T-cell (primary cell): Measurements from ENCODE around the gene NDC80. TPM values are rescaled to one million over a fixed set of nuclear protein-coding genes. Genes with fewer than 3 reads are reported as not detected.

ENCODE experiments used
- ATAC-seq, 4 experiments: fragments of 200-7000 bp in 3 of 4; fragments of 150-1000 bp in 1 of 4; cut with Tn5 transposase; replicated peaks in 1 of 4; 1 replicate in 3 of 4; 2 replicates in 1 of 4; pipeline ENCODE4 v1.10.0; 2021; ENCODE audit warnings: moderate library complexity in 3 of 4, mild to moderate bottlenecking in 2 of 4, moderate number of reproducible peaks in 1 of 4
- CTCF ChIA-PET, 2 donors: fragments of 300-600 bp; sonication (Branson Sonifier 250); formaldehyde crosslinking; loops; one replicate each; lab custom pipeline; 2022; ENCODE audit warnings: antibody characterized with exemption in 2 of 2; lab: Charles Lee
- POLR2A ChIA-PET, 2 donors: fragments of 300-600 bp; sonication (Branson Sonifier 250); formaldehyde crosslinking; loops; one replicate each; lab custom pipeline; 2022; ENCODE audit warnings: antibody characterized with exemption in 2 of 2; lab: Charles Lee
- DNase-seq, 35 experiments: peaks; one replicate each; pipeline versions ENCODE4 v3.0.0 to v3.0.0-alpha.2; 2013 to 2023
- H3K27ac ChIP-seq: one replicate; pipeline ENCODE4 v1.5.1; 2013; ENCODE audit warnings: low read length
- H3K27me3 ChIP-seq, 2 experiments: replicated peaks in 1 of 2; 1 replicate in 1 of 2; 2 replicates in 1 of 2; pipeline versions ENCODE4 v1.6.1 to v1.7.0; 2013; ENCODE audit warnings: low read length in 1 of 2, mixed read lengths in 1 of 2; ENCODE audit not compliant: control insufficient read depth in 2 of 2, insufficient read depth in 2 of 2; ENCODE audit errors: extremely low read depth in 1 of 2
- H3K36me3 ChIP-seq, 2 donors: 1 replicate in 1 of 2; 2 replicates in 1 of 2; pipeline versions ENCODE4 v1.6.1 to v1.7.0; 2013; ENCODE audit warnings: low read length in 1 of 2; ENCODE audit not compliant: control insufficient read depth in 2 of 2, insufficient read depth in 1 of 2; ENCODE audit errors: extremely low read depth in 1 of 2
- H3K4me1 ChIP-seq, 2 experiments: 1 replicate in 1 of 2; 2 replicates in 1 of 2; pipeline versions ENCODE4 v1.6.1 to v1.7.0; 2013; ENCODE audit warnings: low read length in 2 of 2, mixed read lengths in 1 of 2; ENCODE audit not compliant: insufficient read depth in 2 of 2, control insufficient read depth in 1 of 2; ENCODE audit errors: extremely low read depth in 1 of 2
- H3K4me3 ChIP-seq, 2 donors: 1 replicate in 1 of 2; 2 replicates in 1 of 2; pipeline versions ENCODE4 v1.5.1 to v1.7.0; 2013; ENCODE audit warnings: mild to moderate bottlenecking in 2 of 2, low read length in 1 of 2, moderate library complexity in 1 of 2; ENCODE audit not compliant: control insufficient read depth in 1 of 2; ENCODE audit errors: extremely low read depth in 1 of 2
- H3K9me3 ChIP-seq: 2 replicates; pipeline ENCODE4 v1.7.0; 2013
- H3K27ac Mint-ChIP-seq, 2 donors: one replicate each; pipeline ENCODE4 v1.8.0; 2020 to 2021; ENCODE audit warnings: mild to moderate bottlenecking in 2 of 2, mixed read lengths in 2 of 2
- H3K27me3 Mint-ChIP-seq, 2 donors: one replicate each; pipeline ENCODE4 v1.8.0; 2021 to 2022; ENCODE audit warnings: mixed read lengths in 2 of 2
- H3K36me3 Mint-ChIP-seq: one replicate; pipeline ENCODE4 v1.8.0; 2021; ENCODE audit warnings: mixed read lengths
- H3K4me1 Mint-ChIP-seq, 3 donors: one replicate each; pipeline ENCODE4 v1.8.0; 2020 to 2022; ENCODE audit warnings: mixed read lengths in 3 of 3, mild to moderate bottlenecking in 1 of 3
- H3K4me3 Mint-ChIP-seq, 3 donors: one replicate each; pipeline ENCODE4 v1.8.0; 2020 to 2022; ENCODE audit warnings: mild to moderate bottlenecking in 3 of 3, mixed read lengths in 3 of 3, moderate library complexity in 3 of 3
- H3K9me3 Mint-ChIP-seq, 3 donors: one replicate each; pipeline ENCODE4 v1.8.0; 2020 to 2022; ENCODE audit warnings: mixed read lengths in 3 of 3
- WGBS: methylation state at CpG from one replicate; pipeline ENCODE4 v1.1.5; 2013; ENCODE audit warnings: missing lambda C conversion rate; ENCODE audit not compliant: insufficient coverage; 5-methylcytosine and 5-hydroxymethylcytosine counted together
- total RNA-seq, 35 experiments: library from RNA in 6 of 35; stranded (reverse) in 6 of 35; fragments of 120-200 nt in 1 of 35; gene quantifications; one replicate each; pipeline versions ENCODE4 v1.2.1 to v1.2.4 and lab custom pipeline; 2013 to 2026

NDC80 gene
- total RNA-seq, 5 donors from 2014 or later (not counting 1 experiment from before 2014, with no cell fraction given): 2.3 to 8.2 (median 3.3) TPM

- no peaks in the 10 kb centered on the region for H3K9me3 ChIP-seq
- Mint-ChIP-seq H3K4me1 (peaks cover 53 to 60% (median 54%) of the 10 kb centered on the region in 3 donors), H3K27me3 (no peaks in the 10 kb centered on the region), H3K27ac (peak overlapping the region; percentile 94 to 96), H3K36me3 (peaks cover 3% of the 10 kb centered on the region), H3K9me3 (no peaks in the 10 kb centered on the region), H3K4me3 (peak overlapping the region; percentile 56 to 82 (median 65))
- no peaks in the 10 kb centered on the region for H3K27me3 ChIP-seq
- POLR2A ChIA-PET: interaction anchor here (0.6 to 1.8 kb wide), 3 partner anchors 47 to 138 kb away, joined by 3 to 7 read pairs (median 4); no protein-coding TSS in a partner anchor
- peak overlapping the region; percentile 4 to 39 for H3K4me3 ChIP-seq
- CTCF ChIA-PET: interaction anchor here in 1 of 2 donors (1.0 to 3.0 kb wide), 3 partner anchors 18 to 46 kb away, joined by 3 to 10 read pairs (median 3); no protein-coding TSS in a partner anchor
- peak; percentile 12 to 60 (median 41) for ATAC-seq
- WGBS: no CpG with 5 or more reads among the region's 2 CpGs
- peaks cover 0 to under 1% of the 10 kb centered on the region in 2 donors for H3K36me3 ChIP-seq
- H3K4me1 ChIP-seq: peaks cover 15 to 49% of the 10 kb centered on the region in 2 experiments
- DNase-seq: peak in 1 of 35 experiments; percentile 28
- peak overlapping the region; percentile 92 for H3K27ac ChIP-seq
These were observed 18.9 kb downstream of the NDC80 start for GRCh38 chr18:2590303-2590702.

GRCh38 chr18:2597639-2598038 is 26.3 kb downstream of the NDC80 start:
- H3K36me3 ChIP-seq: peaks cover 0 to 3% of the 10 kb centered on the region in 2 donors
- no peaks in the 10 kb centered on the region for H3K27me3 ChIP-seq
- CTCF ChIA-PET: no interaction called here
- H3K9me3 ChIP-seq: no peaks in the 10 kb centered on the region
- H3K4me3 Mint-ChIP-seq: peak overlapping the region in 2 of 3 donors; percentile 11 to 15
- H3K9me3 Mint-ChIP-seq: peaks cover 2 to 3% (median 3%) of the 10 kb centered on the region in 3 donors
- ATAC-seq (peak; percentile 69 to 96 (median 92)), DNase-seq (peak in 23 of 35 experiments; percentile 3 to 46 (median 13))
- H3K36me3 Mint-ChIP-seq: peaks cover 6% of the 10 kb centered on the region
- no peak overlapping the region for H3K4me3 ChIP-seq
- H3K4me1 Mint-ChIP-seq: peaks cover 54 to 56% (median 55%) of the 10 kb centered on the region in 3 donors
- 46% methylated on average over 4 of the region's 5 CpGs for WGBS
- no peaks in the 10 kb centered on the region for H3K27me3 Mint-ChIP-seq
- H3K27ac ChIP-seq: no peak overlapping the region
- H3K4me1 ChIP-seq: peaks cover 15 to 24% of the 10 kb centered on the region in 2 experiments
- peak overlapping the region; percentile 11 to 29 for H3K27ac Mint-ChIP-seq
- POLR2A ChIA-PET: no interaction called here

DNA sequence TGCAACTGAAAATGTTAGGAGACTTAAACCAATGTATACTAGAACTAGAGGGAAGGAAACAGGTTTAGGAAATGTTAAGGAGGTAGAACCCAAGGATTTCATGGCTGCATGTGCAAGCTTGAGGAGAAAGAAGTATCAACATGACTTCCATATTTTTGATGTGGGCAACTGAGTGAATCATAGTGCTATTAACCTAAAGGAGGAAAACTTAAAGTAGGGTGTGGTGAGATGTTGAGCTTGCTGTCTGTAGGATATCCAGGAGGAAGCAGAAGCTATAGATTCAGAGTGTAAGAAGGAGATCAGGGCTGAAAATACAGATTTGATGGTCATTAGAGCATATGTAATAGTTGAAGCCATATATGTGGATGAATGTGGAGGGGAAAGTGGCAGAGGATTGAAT is 31.5 kb downstream of the NDC80 start:
- ATAC-seq: no peak
- H3K27me3 Mint-ChIP-seq: no peaks in the 10 kb centered on the region
- H3K36me3 Mint-ChIP-seq: no peaks in the 10 kb centered on the region

DNA sequence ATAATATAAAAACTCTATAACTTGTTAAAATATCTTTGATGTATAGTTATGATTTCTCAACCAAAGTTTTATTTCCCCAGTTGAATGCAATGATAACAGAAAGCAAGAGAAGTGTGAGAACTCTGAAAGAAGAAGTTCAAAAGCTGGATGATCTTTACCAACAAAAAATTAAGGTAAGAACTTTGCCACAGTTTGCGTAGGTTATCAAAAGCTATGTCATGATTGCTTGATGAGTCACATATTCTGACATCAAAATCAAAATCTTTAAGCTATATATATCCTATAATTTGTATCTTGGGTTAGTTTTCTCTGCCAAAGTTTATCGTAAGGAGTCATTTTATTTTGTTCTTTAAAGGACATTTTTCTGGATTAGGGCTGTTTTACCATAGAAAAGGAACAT is 35.0 kb downstream of the NDC80 start:
- Mint-ChIP-seq H3K4me1 (peaks cover 55 to 62% (median 56%) of the 10 kb centered on the region in 3 donors), H3K4me3 (peak overlapping the region; percentile 26 to 59 (median 32)), H3K36me3 (peaks cover 2% of the 10 kb centered on the region), H3K27ac (peak overlapping the region; percentile 83 to 92), H3K9me3 (no peaks in the 10 kb centered on the region), H3K27me3 (no peaks in the 10 kb centered on the region)
- no peaks in the 10 kb centered on the region for H3K36me3 ChIP-seq
- peaks cover 10 to 34% of the 10 kb centered on the region in 2 experiments for H3K4me1 ChIP-seq
- H3K4me3 ChIP-seq: no peak overlapping the region
- ChIA-PET CTCF (interaction anchor here (0.7 to 2.2 kb wide), 7 partner anchors 19 to 50 kb away, joined by 3 to 37 read pairs (median 3); partner anchors contain the start of genes METTL4 (in 2 of the 2), NDC80 (in 2 of the 2) and SMCHD1 (in 1 of the 2)), POLR2A (interaction anchor here (0.6 to 4.5 kb wide), 11 partner anchors 14 to 317 kb away, joined by 3 to 60 read pairs (median 5); partner anchors contain the start of gene SMCHD1 (in 1 of the 2))
- peak overlapping the region; percentile 91 for H3K27ac ChIP-seq
- H3K9me3 ChIP-seq: no peaks in the 10 kb centered on the region
- peak in 2 of 4 experiments; percentile 33 to 79 for ATAC-seq
- no peaks in the 10 kb centered on the region for H3K27me3 ChIP-seq
- no CpG with 5 or more reads among the region's 2 CpGs for WGBS
- DNase-seq: peak in 1 of 35 experiments; percentile 55

More for the DNA sequence above, 31.5 kb downstream of the NDC80 start:
- ChIA-PET CTCF (interaction anchor here in 1 of 2 donors (0.7 kb wide), 1 partner anchor 30 kb away, joined by 3 read pairs; no protein-coding TSS in a partner anchor), POLR2A (interaction anchor here in 1 of 2 donors (0.8 kb wide), 1 partner anchor 36 kb away, joined by 11 read pairs; no protein-coding TSS in a partner anchor)
- no peaks in the 10 kb centered on the region for H3K9me3 Mint-ChIP-seq
- Histone ChIP-seq H3K9me3 (no peaks in the 10 kb centered on the region), H3K4me1 (peaks cover 10 to 30% of the 10 kb centered on the region in 2 experiments), H3K27ac (no peak overlapping the region), H3K36me3 (no peaks in the 10 kb centered on the region), H3K4me3 (no peak overlapping the region), H3K27me3 (no peaks in the 10 kb centered on the region)
- no peak overlapping the region for H3K4me3 Mint-ChIP-seq
- H3K4me1 Mint-ChIP-seq: peaks cover 58 to 60% (median 60%) of the 10 kb centered on the region in 3 donors
- peak overlapping the region; percentile 49 to 58 for H3K27ac Mint-ChIP-seq
- DNase-seq: no peak

DNA sequence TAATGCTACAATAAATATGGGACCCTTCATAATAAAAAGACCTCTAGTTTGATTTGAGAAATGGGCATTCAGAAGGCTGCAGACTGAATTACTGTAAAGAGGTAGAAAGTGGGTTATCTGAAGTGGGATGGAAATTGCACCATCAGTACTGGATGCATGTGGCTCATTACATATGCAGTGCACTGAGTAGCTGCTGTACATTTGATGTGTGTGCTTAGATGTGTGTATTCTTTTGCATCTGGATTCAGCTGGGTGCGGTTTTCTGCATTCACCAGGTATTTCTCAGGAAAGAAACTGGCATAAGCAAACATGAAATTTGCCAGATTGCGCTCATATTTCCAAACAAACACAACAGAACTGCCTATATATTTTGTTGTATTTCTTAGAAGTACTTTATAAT is 38.2 kb downstream of the NDC80 start:
- Histone ChIP-seq H3K9me3 (no peaks in the 10 kb centered on the region), H3K27me3 (no peaks in the 10 kb centered on the region), H3K4me3 (no peak overlapping the region), H3K27ac (no peak overlapping the region), H3K36me3 (no peaks in the 10 kb centered on the region), H3K4me1 (peaks cover 4 to 28% of the 10 kb centered on the region in 2 experiments)
- ChIA-PET CTCF (interaction anchor here in 1 of 2 donors (1.0 kb wide), 1 partner anchor 22 kb away, joined by 3 read pairs; no protein-coding TSS in a partner anchor), POLR2A (interaction anchor here (0.6 to 4.5 kb wide), 2 partner anchors 11 to 27 kb away, joined by 3 to 60 read pairs; no protein-coding TSS in a partner anchor)
- Mint-ChIP-seq H3K9me3 (peaks cover 0 to under 1% (median 0%) of the 10 kb centered on the region in 3 donors), H3K4me1 (peaks cover 35 to 46% (median 41%) of the 10 kb centered on the region in 3 donors), H3K27ac (peak overlapping the region; percentile 15 to 82), H3K36me3 (peaks cover 14% of the 10 kb centered on the region), H3K27me3 (no peaks in the 10 kb centered on the region), H3K4me3 (no peak overlapping the region)
- DNase-seq: no peak
- WGBS: no CpG with 5 or more reads among the region's 2 CpGs
- ATAC-seq: peak in 1 of 4 experiments; percentile 61

DNA sequence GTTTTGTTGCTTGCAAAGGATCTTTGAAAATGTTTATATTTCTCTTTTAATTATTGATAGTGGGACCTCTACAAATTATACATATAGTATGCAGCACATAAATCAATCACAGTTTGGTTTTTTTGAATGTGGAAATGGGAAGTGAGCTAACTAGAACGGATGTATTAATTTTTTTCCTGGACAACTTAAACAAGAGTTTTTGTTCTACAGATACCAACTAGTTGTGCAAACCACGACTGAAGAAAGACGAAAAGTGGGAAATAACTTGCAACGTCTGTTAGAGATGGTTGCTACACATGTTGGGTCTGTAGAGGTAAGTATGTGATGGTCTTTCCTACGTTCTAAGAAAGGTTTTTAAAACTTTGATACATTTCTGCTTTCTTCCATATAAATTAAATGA is 39.2 kb downstream of the NDC80 start:
- WGBS: 100% methylated on average over 2 of the region's 5 CpGs
- ATAC-seq (no peak), DNase-seq (no peak)
- Histone ChIP-seq H3K27me3 (no peaks in the 10 kb centered on the region), H3K36me3 (no peaks in the 10 kb centered on the region), H3K27ac (no peak overlapping the region), H3K9me3 (no peaks in the 10 kb centered on the region), H3K4me1 (peaks cover 0 to 20% of the 10 kb centered on the region in 2 experiments), H3K4me3 (no peak overlapping the region)
- Mint-ChIP-seq H3K36me3 (peaks cover 23% of the 10 kb centered on the region), H3K4me3 (no peak overlapping the region), H3K27ac (peak overlapping the region in 1 of 2 donors; percentile 34), H3K9me3 (peaks cover 2 to 10% (median 4%) of the 10 kb centered on the region in 3 donors), H3K4me1 (peaks cover 26 to 37% (median 31%) of the 10 kb centered on the region in 3 donors), H3K27me3 (no peaks in the 10 kb centered on the region)
- CTCF ChIA-PET: interaction anchor here in 1 of 2 donors (0.6 kb wide), 1 partner anchor 41 kb away, joined by 6 read pairs; no protein-coding TSS in a partner anchor
- POLR2A ChIA-PET: no interaction called here
